Measurements from ENCODE around the gene WFIKKN2. TPM values are rescaled to one million over a fixed set of nuclear protein-coding genes. Genes with fewer than 3 reads are reported as not detected.
"Not testable (repeated sequence)": the region's sequence is repeated elsewhere in the genome, so short reads cannot be mapped to it uniquely, and the experiment has no call there.

The WFIKKN2 gene
- total RNA-seq, 2 experiments from 2014 or later, result not detected

GRCh38 chr17:50858486-50859225, 23.3 kb downstream of the WFIKKN2 start:
- POLR2A ChIA-PET, result interaction anchor here (0.7 to 1.4 kb wide), 4 partner anchors 8 to 115 kb away, joined by 3 to 4 read pairs (median 3); partner anchors contain the start of gene TOB1
- H3K9me2 ChIP-seq (ENCODE audit: insufficient read depth, low read length), result no peaks in the 10 kb centered on the region
- no peak for DNase-seq (ENCODE audit: low spot score)
- no peak overlapping the region for H2AFZ ChIP-seq (ENCODE audit: low read length)
- H3K4me3 ChIP-seq (ENCODE audit: low read depth, low read length, poor library complexity, severe bottlenecking), result no peak overlapping the region
- no peaks in the 10 kb centered on the region for H3K4me1 ChIP-seq (ENCODE audit: insufficient read depth, low read length, poor library complexity, severe bottlenecking)
- CTCF ChIA-PET (ENCODE audit: unreplicated experiment), result interaction anchor here (1.0 kb wide), 1 partner anchor 91 kb away, joined by 4 read pairs; no protein-coding TSS in a partner anchor
- no peak overlapping the region for H3K4me2 ChIP-seq (ENCODE audit: low read length)
- H3K79me2 ChIP-seq (ENCODE audit: insufficient read depth, low read depth, low read length), result peaks cover 11% of the 10 kb centered on the region; the same call in 1 of the 2 replicates
- peaks cover 20% of the 10 kb centered on the region for H3K36me3 ChIP-seq (ENCODE audit: insufficient read depth, low read length)
- intact Hi-C loops (cut with micrococcal nuclease; ENCODE audit: unreplicated experiment), result no loop called here
- H3K9me3 ChIP-seq (ENCODE audit: low read length), result no peaks in the 10 kb centered on the region
- BruUV-seq (replicated peaks), result no TSS peak
- no peak for TF ChIP-seq EZH2phosphoT487 (IDR thresholded peaks at IDR 0.05; ENCODE audit: borderline replicate concordance, low read depth, low read length)
- TF ChIP-seq, protein P1, sequence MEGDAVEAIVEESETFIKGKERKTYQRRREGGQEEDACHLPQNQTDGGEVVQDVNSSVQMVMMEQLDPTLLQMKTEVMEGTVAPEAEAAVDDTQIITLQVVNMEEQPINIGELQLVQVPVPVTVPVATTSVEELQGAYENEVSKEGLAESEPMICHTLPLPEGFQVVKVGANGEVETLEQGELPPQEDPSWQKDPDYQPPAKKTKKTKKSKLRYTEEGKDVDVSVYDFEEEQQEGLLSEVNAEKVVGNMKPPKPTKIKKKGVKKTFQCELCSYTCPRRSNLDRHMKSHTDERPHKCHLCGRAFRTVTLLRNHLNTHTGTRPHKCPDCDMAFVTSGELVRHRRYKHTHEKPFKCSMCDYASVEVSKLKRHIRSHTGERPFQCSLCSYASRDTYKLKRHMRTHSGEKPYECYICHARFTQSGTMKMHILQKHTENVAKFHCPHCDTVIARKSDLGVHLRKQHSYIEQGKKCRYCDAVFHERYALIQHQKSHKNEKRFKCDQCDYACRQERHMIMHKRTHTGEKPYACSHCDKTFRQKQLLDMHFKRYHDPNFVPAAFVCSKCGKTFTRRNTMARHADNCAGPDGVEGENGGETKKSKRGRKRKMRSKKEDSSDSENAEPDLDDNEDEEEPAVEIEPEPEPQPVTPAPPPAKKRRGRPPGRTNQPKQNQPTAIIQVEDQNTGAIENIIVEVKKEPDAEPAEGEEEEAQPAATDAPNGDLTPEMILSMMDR (conservative IDR thresholded peaks at IDR 0.05; ENCODE audit: low read length), result no peak
- no peaks in the 10 kb centered on the region for H4K20me1 ChIP-seq (ENCODE audit: insufficient read depth, low read length)
- no peak overlapping the region for H3K27ac ChIP-seq (ENCODE audit: low read depth, low read length, poor library complexity, severe bottlenecking)

- BruUV-seq (replicated peaks); H2AFZ ChIP-seq (ENCODE audit: low read length); DNase-seq (ENCODE audit: low spot score); H3K4me2 ChIP-seq (ENCODE audit: low read length); H3K4me1 ChIP-seq (ENCODE audit: insufficient read depth, low read length, poor library complexity, severe bottlenecking); H3K4me3 ChIP-seq (ENCODE audit: low read depth, low read length, poor library complexity, severe bottlenecking); H4K20me1 ChIP-seq (ENCODE audit: insufficient read depth, low read length); H3K27ac ChIP-seq (ENCODE audit: low read depth, low read length, poor library complexity, severe bottlenecking); H3K9me3 ChIP-seq (ENCODE audit: low read length); H3K9me2 ChIP-seq (ENCODE audit: insufficient read depth, low read length): not testable (repeated sequence)
- Histone ChIP-seq H3K79me2 (ENCODE audit: insufficient read depth, low read depth, low read length) (peaks cover 22% of the 10 kb centered on the region; the same call in 1 of the 2 replicates), H3K36me3 (ENCODE audit: insufficient read depth, low read length) (peaks cover 20% of the 10 kb centered on the region)
- CTCF ChIA-PET (ENCODE audit: unreplicated experiment), result interaction anchor here (1.0 kb wide), 1 partner anchor 90 kb away, joined by 4 read pairs; no protein-coding TSS in a partner anchor
- intact Hi-C loops (cut with micrococcal nuclease; ENCODE audit: unreplicated experiment), result loop anchor here (10.0 kb wide), 1 partner anchor 375 kb away; no protein-coding TSS in a partner anchor
- POLR2A ChIA-PET, result interaction anchor here (0.8 to 1.4 kb wide), 2 partner anchors 43 to 76 kb away, joined by 3 to 4 read pairs; no protein-coding TSS in a partner anchor
Observed at GRCh38 chr17:50859727-50860126, 24.3 kb downstream of the WFIKKN2 start.

DNA sequence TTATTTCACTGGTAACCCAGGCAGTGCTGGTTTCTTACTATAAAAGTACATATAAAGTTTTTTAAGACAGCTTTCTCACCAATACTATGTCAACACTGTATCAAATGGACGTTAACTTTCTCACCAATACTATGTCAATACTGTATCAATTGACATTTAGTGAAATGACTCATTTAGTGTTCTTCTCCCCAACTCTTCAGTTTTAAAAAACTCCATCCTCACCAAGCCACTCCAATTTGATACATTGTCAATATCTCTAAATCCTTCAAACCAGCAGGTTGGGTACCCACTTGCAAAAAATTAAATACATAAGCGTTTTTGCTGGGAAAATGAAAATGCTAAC, 25.9 kb downstream of the WFIKKN2 start:
- Histone ChIP-seq H3K9me2 (ENCODE audit: insufficient read depth, low read length) (no peaks in the 10 kb centered on the region), H2AFZ (ENCODE audit: low read length) (no peak overlapping the region), H3K4me1 (ENCODE audit: insufficient read depth, low read length, poor library complexity, severe bottlenecking) (peaks cover 8% of the 10 kb centered on the region), H3K36me3 (ENCODE audit: insufficient read depth, low read length) (peaks cover 20% of the 10 kb centered on the region), H3K79me2 (ENCODE audit: insufficient read depth, low read depth, low read length) (peaks cover 28% of the 10 kb centered on the region; the same call in 1 of the 2 replicates), H3K4me2 (ENCODE audit: low read length) (no peak overlapping the region), H3K4me3 (ENCODE audit: low read depth, low read length, poor library complexity, severe bottlenecking) (no peak overlapping the region), H4K20me1 (ENCODE audit: insufficient read depth, low read length) (peaks cover 11% of the 10 kb centered on the region; the same call in 1 of the 2 replicates), H3K9me3 (ENCODE audit: low read length) (no peaks in the 10 kb centered on the region), H3K27ac (ENCODE audit: low read depth, low read length, poor library complexity, severe bottlenecking) (no peak overlapping the region)
- TF ChIP-seq EZH2phosphoT487 (IDR thresholded peaks at IDR 0.05; ENCODE audit: borderline replicate concordance, low read depth, low read length), result no peak
- TF ChIP-seq, protein P1 (conservative IDR thresholded peaks at IDR 0.05; ENCODE audit: low read length), result no peak
- intact Hi-C loops (cut with micrococcal nuclease; ENCODE audit: unreplicated experiment), result loop anchor here (10.0 kb wide), 1 partner anchor 373 kb away; no protein-coding TSS in a partner anchor
- ChIA-PET CTCF (ENCODE audit: unreplicated experiment) (no interaction called here), POLR2A (interaction anchor here (1.1 kb wide), 2 partner anchors 9 to 87 kb away, joined by 3 to 6 read pairs; no protein-coding TSS in a partner anchor)
- no TSS peak for BruUV-seq (replicated peaks)
- DNase-seq (ENCODE audit: low spot score), result no peak

Measured in OCI-LY7 (cell line).